Psoas muscle (tissue), 8 donors: ENCODE data around the gene RP9. TPM values are rescaled to one million over a fixed set of nuclear protein-coding genes. Genes with fewer than 3 reads are reported as not detected.

Experiments used
- ATAC-seq, 4 donors: fragments of 200-7000 bp; cut with Tn5 transposase; one replicate each; pipeline ENCODE4 v1.9.1; 2020; ENCODE audit warnings: moderate library complexity in 3 of 4, mild to moderate bottlenecking in 2 of 4
- DNase-seq, 2 donors: peaks; one replicate each; pipeline ENCODE4 v3.0.0-alpha.2; 2020
- H3K27ac ChIP-seq: fragments of 200-600 bp; one replicate; pipeline ENCODE4 v1.8.0; 2022
- H3K27me3 ChIP-seq, 3 donors: fragments of 200-600 bp in 1 of 3; one replicate each; pipeline versions ENCODE4 v1.6.1 to v1.8.0; 2013 to 2022; ENCODE audit warnings: low read length in 2 of 3, mild to moderate bottlenecking in 2 of 3, moderate library complexity in 1 of 3; ENCODE audit not compliant: insufficient read depth in 3 of 3
- H3K36me3 ChIP-seq, 2 donors: fragments of 200-600 bp in 1 of 2; one replicate each; pipeline versions ENCODE4 v1.6.1 to v1.8.0; 2013 to 2022; ENCODE audit warnings: low read depth in 1 of 2, mild to moderate bottlenecking in 1 of 2, moderate library complexity in 1 of 2; ENCODE audit not compliant: insufficient read depth in 1 of 2
- H3K4me1 ChIP-seq: fragments of 200-600 bp; one replicate; pipeline ENCODE4 v1.8.0; 2022
- H3K4me3 ChIP-seq: fragments of 200-600 bp; one replicate; pipeline ENCODE4 v1.8.0; 2022; ENCODE audit warnings: mild to moderate bottlenecking
- H3K9me3 ChIP-seq: fragments of 200-600 bp; one replicate; pipeline ENCODE4 v1.8.0; 2022
- WGBS, 3 donors: extraction: QIAGEN DNeasy Blood & Tissue Kit; methylation state at CpG; one replicate each; pipeline versions ENCODE4 v1.1.6 to v1.1.7; 2013; 5-methylcytosine and 5-hydroxymethylcytosine counted together
- intact Hi-C, 2 donors: fragments of 100-400 bp; cut with DNase I; formaldehyde crosslinking; loops; one replicate each; pipeline versions ENCODE4 v1.11.0 to v1.14.2; 2022
- polyA plus RNA-seq, 3 donors: library from polyadenylated mRNA; stranded (reverse); fragments of 200-250 nt; gene quantifications; one replicate each; pipeline ENCODE4 v1.2.3, GENCODE V29; 2013
- total RNA-seq, 4 donors: library from RNA; stranded (reverse); fragmentation: NEBNext Ultra II Directional in 2 of 4; extraction: Animal tissue kit (Norgen Biotek cat#: 25700) in 2 of 4; gene quantifications; one replicate each; pipeline versions ENCODE4 v1.2.1 to v1.2.4, GENCODE V29; 2021 to 2023
- TF ChIP-seq, protein P1 (sequence below): fragments of 200-600 bp; IDR thresholded peaks from one replicate; pipeline ENCODE4 v1.8.0; 2022; ENCODE audit warnings: antibody characterized with exemption
- donor health status: healthy with polysubstance abuse.
- donor health status: DM: no; HTN: no; CAD: no; lungs with moderate emphysema.
- donor health status: Bipolar disorder and iron deficiency.
- donor health status: healthy.
- donor health status: DM: yes; HTN: yes; CAD: no.
- donor health status: DM: no; HTN: no; CAD: no.
- donor health status: DM: no; HTN: no; CAD: no.
- donor health status: DM: yes; HTN: yes; CAD: no.

Gene RP9
- total and polyA plus RNA-seq, 7 donors: 15.4 to 27.6 (median 23.1) TPM

DNA sequence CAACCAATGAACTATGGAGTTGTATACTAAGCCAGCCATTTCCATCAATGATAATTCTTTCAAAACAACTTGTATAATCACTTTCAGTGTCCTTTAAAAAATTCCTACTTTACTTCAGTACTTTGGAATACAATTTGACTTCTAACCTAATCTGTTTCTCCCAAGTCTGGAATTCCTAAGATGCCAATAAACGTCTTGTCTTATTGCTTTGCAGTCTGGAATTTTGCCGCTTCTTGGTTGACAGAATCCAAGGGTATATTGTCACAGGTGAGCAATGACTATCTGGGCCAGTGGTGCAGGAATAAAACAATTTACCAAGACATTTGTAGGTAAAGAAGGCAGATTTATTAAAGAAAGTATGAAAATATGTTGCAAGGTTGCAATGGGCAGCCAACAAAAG, 21.8 kb downstream of the RP9 start:
- WGBS, 3 donors: 7 to 68% (median 14%) methylated on average over 2 of the region's 2 CpGs
- Histone ChIP-seq H3K36me3 (no peaks in the 10 kb centered on the region), H3K4me3 (no peak overlapping the region), H3K4me1 (no peaks in the 10 kb centered on the region), H3K27me3 (no peaks in the 10 kb centered on the region), H3K27ac (no peak overlapping the region), H3K9me3 (no peaks in the 10 kb centered on the region)
- intact Hi-C loops: no loop called here
- TF ChIP-seq, protein P1, sequence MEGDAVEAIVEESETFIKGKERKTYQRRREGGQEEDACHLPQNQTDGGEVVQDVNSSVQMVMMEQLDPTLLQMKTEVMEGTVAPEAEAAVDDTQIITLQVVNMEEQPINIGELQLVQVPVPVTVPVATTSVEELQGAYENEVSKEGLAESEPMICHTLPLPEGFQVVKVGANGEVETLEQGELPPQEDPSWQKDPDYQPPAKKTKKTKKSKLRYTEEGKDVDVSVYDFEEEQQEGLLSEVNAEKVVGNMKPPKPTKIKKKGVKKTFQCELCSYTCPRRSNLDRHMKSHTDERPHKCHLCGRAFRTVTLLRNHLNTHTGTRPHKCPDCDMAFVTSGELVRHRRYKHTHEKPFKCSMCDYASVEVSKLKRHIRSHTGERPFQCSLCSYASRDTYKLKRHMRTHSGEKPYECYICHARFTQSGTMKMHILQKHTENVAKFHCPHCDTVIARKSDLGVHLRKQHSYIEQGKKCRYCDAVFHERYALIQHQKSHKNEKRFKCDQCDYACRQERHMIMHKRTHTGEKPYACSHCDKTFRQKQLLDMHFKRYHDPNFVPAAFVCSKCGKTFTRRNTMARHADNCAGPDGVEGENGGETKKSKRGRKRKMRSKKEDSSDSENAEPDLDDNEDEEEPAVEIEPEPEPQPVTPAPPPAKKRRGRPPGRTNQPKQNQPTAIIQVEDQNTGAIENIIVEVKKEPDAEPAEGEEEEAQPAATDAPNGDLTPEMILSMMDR: no peak
- no peak for DNase-seq
- no peak for ATAC-seq

DNA sequence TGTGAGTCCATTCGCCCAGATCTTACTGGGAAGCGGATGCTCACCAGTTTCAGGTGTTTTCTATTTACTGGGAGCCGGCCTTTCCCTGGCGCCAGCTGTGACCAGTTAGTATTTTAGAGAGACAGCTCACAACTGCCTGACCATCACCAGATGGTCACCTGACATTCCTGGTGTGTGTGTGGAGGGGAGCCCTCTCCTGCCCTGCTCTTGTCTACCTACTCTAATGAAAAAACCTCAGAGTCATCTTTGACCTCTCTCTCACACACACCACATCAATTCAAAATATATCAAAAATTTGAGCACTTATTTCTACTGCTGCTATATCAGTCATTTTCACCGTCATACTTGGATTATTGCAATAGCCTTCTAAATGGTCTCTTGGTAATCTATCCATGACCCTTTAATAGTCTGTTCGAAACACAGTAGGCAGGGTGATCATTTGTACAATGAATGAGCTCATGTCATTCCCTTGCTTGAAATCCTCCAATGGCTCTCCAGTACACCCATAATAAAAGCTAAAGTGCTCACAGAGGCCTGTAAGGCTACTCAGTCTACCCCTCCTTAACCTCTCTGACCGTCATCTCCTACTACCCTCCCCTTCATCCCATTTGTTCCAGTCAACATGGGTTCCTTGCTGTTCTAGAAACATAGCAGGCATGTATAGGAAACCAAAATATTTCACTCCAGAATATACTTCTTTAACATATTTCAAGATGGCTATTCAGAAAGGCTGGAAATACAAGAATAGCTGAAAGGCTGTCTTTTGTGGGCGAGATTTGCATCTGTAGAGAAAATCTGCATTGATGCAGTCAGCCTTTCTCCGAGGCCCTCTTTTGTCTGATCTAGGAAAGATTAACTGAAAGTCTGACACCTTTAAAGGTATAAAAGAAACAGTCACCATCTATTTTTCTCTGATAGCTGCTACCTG, 29.2 kb downstream of the RP9 start:
- 76 to 89% (median 86%) methylated on average over 9 of the region's 9 CpGs for WGBS, 3 donors
- Histone ChIP-seq H3K36me3 (no peaks in the 10 kb centered on the region), H3K9me3 (no peaks in the 10 kb centered on the region), H3K27ac (no peak overlapping the region), H3K4me3 (no peak overlapping the region), H3K4me1 (no peaks in the 10 kb centered on the region), H3K27me3 (no peaks in the 10 kb centered on the region)
- intact Hi-C loops: no loop called here
- TF ChIP-seq, protein P1: no peak
- ATAC-seq: no peak
- DNase-seq: no peak

DNA sequence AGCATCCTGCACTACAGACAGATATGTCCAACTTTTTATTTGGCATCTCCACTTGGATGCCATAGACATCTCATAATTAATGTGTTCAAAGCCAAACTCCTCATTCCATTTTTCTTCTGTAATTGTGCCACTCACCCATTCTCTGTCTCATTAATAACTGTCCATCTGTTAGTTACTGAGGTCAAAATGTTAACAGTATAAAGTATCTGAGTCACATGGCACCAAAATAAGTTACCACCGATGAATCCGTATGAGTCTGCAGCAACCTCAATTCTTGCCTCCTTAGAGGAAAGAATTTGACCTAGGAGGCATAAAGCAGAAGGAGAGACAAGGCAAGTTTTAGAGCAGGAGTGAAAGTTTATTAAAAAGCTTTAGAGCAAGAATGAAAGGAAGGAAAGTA, 30.1 kb downstream of the RP9 start:
- H3K27me3 ChIP-seq: no peaks in the 10 kb centered on the region
- no peaks in the 10 kb centered on the region for H3K9me3 ChIP-seq
- TF ChIP-seq, protein P1: no peak
- no peak overlapping the region for H3K4me3 ChIP-seq
- intact Hi-C loops: no loop called here
- DNase-seq (no peak), ATAC-seq (no peak)
- 38 to 60% (median 44%) methylated on average over 2 of the region's 2 CpGs for WGBS, 3 donors
- no peaks in the 10 kb centered on the region for H3K36me3 ChIP-seq
- H3K27ac ChIP-seq: no peak overlapping the region
- no peaks in the 10 kb centered on the region for H3K4me1 ChIP-seq

DNA sequence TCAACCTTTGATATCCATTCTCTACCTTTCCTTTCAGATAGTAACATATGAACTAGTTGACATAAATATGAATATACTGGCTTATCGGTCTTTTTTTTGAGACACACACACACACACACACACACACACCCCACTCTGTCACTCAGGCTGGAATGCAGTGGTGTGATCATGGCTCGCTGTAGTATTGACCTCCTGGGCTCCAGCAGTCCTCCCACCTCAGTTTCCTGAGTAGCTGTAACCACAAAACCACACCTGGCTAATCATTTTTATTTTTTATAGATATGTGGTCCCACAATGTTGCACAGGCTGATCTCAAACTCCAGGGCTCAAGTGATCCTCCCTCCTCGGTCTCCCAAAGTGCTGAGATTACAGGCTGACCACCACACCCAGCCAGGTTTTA, 32.5 kb downstream of the RP9 start:
- no peak overlapping the region for H3K27ac ChIP-seq
- DNase-seq (no peak), ATAC-seq (no peak)
- no peaks in the 10 kb centered on the region for H3K9me3 ChIP-seq
- TF ChIP-seq, protein P1: no peak
- H3K36me3 ChIP-seq: no peaks in the 10 kb centered on the region
- H3K4me3 ChIP-seq: no peak overlapping the region
- WGBS, 3 donors: 86 to 94% (median 87%) methylated on average over 3 of the region's 3 CpGs
- H3K4me1 ChIP-seq: peaks cover 10% of the 10 kb centered on the region
- no peaks in the 10 kb centered on the region for H3K27me3 ChIP-seq
- intact Hi-C loops: no loop called here
